K562 (cell line): ENCODE measurements around the gene ATRN. TPM values are rescaled to one million over a fixed set of nuclear protein-coding genes. Genes with fewer than 3 reads are reported as not detected.

Source experiments
- ATAC-seq: fragments of 200-7000 bp; cut with Tn5 transposase; 3 replicates; pipeline ENCODE4 v1.9.1; 2020; ENCODE audit warnings: moderate library complexity
- BruUV-seq: library from RNA; stranded (reverse); fragments of 400-500 nt; replicated peaks from 2 replicates; lab custom pipeline; 2021; lab: Mats Ljungman, UMichigan
- CTCF ChIA-PET: fragments of 300-600 bp; formaldehyde crosslinking; extraction: SDS; loops from one replicate; lab custom pipeline; 2021; ENCODE audit warnings: low intra/inter-chr PET ratio; lab: Yijun Ruan, JAX
- POLR2A ChIA-PET: fragments of 300-600, 350-650 bp; sonication (Branson Sonifier 250); formaldehyde crosslinking; extraction: SDS; loops from one replicate; lab custom pipeline; 2021; ENCODE audit warnings: antibody characterized with exemption, inconsistent platforms; lab: Yijun Ruan, JAX
- DNase-seq, 4 experiments: peaks; one replicate each; pipeline versions ENCODE4 v3.0.0 to v3.0.0-alpha.2; 2011 to 2018; ENCODE audit warnings: low spot score in 3 of 4, mixed read lengths in 3 of 4; ENCODE audit errors: extremely low read depth in 1 of 4
- FAIRE-seq: peaks from 2 replicates; lab custom pipeline; 2011; peaks lifted over from hg19 to GRCh38; lab: Jason Lieb, UNC
- H2AFZ ChIP-seq: 2 replicates; pipeline ENCODE4 v1.6.0; 2011; ENCODE audit warnings: low read depth, low read length, control low read depth, inconsistent platforms
- H3K27ac ChIP-seq: fragments of 200-600 bp; 3 replicates; pipeline ENCODE4 v1.8.0; 2011; ENCODE audit warnings: low read depth, mild to moderate bottlenecking, control low read depth, inconsistent platforms, low read length, moderate library complexity, mixed read lengths; ENCODE audit errors: extremely low read depth
- H3K27me3 ChIP-seq, 2 experiments: fragments of 300-600 bp in 1 of 2; 2 replicates in 1 of 2; 3 replicates in 1 of 2; pipeline versions ENCODE4 v1.6.0 to v1.8.0; 2011; ENCODE audit warnings: inconsistent platforms in 2 of 2, low read length in 2 of 2, mild to moderate bottlenecking in 1 of 2, mixed read lengths in 1 of 2, moderate library complexity in 1 of 2; ENCODE audit not compliant: control insufficient read depth in 2 of 2, insufficient read depth in 2 of 2
- H3K36me3 ChIP-seq: fragments of 300-600 bp; 3 replicates; pipeline ENCODE4 v1.8.0; 2011; ENCODE audit warnings: mild to moderate bottlenecking, low read length, inconsistent platforms; ENCODE audit not compliant: control insufficient read depth, insufficient read depth
- H3K4me1 ChIP-seq, 2 experiments: fragments of 200-600 bp in 1 of 2; replicated peaks in 1 of 2; 2 replicates in 1 of 2; 3 replicates in 1 of 2; pipeline versions ENCODE4 v1.5.1 to v1.8.0; 2011; ENCODE audit warnings: inconsistent platforms in 2 of 2, low read length in 2 of 2, mild to moderate bottlenecking in 1 of 2, mixed read lengths in 1 of 2, moderate library complexity in 1 of 2; ENCODE audit not compliant: control insufficient read depth in 2 of 2, insufficient read depth in 2 of 2
- H3K4me2 ChIP-seq: 2 replicates; pipeline ENCODE4 v1.6.1; 2011; ENCODE audit warnings: low read length, control low read depth, inconsistent platforms, mixed read lengths; ENCODE audit not compliant: insufficient read depth
- H3K4me3 ChIP-seq: fragments of 200-600 bp; sonication (generic), shearing (Covaris generic); 2 replicates; pipeline ENCODE4 v1.5.1; 2016; ENCODE audit warnings: control low read depth, inconsistent platforms
- H3K79me2 ChIP-seq: fragments of 200-600 bp; 3 replicates; pipeline ENCODE4 v1.8.0; 2011; ENCODE audit warnings: low read length, inconsistent platforms; ENCODE audit not compliant: control insufficient read depth, insufficient read depth
- H3K9ac ChIP-seq, 2 experiments: 2 replicates each; pipeline versions ENCODE4 v1.6.0 to v1.6.1; 2011; ENCODE audit warnings: low read depth in 2 of 2, low read length in 2 of 2, control low read depth in 1 of 2, inconsistent platforms in 1 of 2, mild to moderate bottlenecking in 1 of 2, mixed read lengths in 1 of 2; ENCODE audit not compliant: insufficient read depth in 1 of 2
- H3K9me1 ChIP-seq: one replicate; pipeline ENCODE4 v1.6.0; 2011; ENCODE audit warnings: inconsistent platforms, mild to moderate bottlenecking, low read length, moderate library complexity; ENCODE audit not compliant: control insufficient read depth, insufficient read depth
- H3K9me3 ChIP-seq: replicated peaks from 2 replicates; pipeline ENCODE4 v1.5.1; 2011; ENCODE audit warnings: low read depth, low read length, inconsistent platforms; ENCODE audit not compliant: control insufficient read depth, insufficient read depth
- H4K20me1 ChIP-seq: replicated peaks from 2 replicates; pipeline ENCODE4 v1.6.1; 2011; ENCODE audit warnings: low read length, inconsistent platforms, mixed read lengths; ENCODE audit not compliant: control insufficient read depth, insufficient read depth
- C11orf30 ChIP-seq: fragments of 450-650 bp; IDR thresholded peaks from 2 replicates; pipeline ENCODE4 v1.6.1; 2016; ENCODE audit warnings: low read depth, mild to moderate bottlenecking
- CTCF ChIP-seq, 3 experiments: IDR thresholded peaks in 2 of 3; conservative IDR thresholded peaks in 1 of 3; 2 replicates each; pipeline ENCODE4 v1.5.1; 2011 to 2012; ENCODE audit warnings: low read length in 3 of 3, mild to moderate bottlenecking in 3 of 3, control low read depth in 2 of 3, improper control_type of control experiment in 1 of 3, inconsistent platforms in 1 of 3, low read depth in 1 of 3, mixed read lengths in 1 of 3, moderate library complexity in 1 of 3; ENCODE audit not compliant: insufficient read depth in 2 of 3
- DPF2 ChIP-seq: fragments of 450-650 bp; IDR thresholded peaks from 2 replicates; pipeline ENCODE4 v1.6.1; 2016
- FOXJ2 ChIP-seq: fragments of 200-800 bp; sonication (Bioruptor generic); IDR thresholded peaks from 2 replicates; pipeline ENCODE4 v1.6.1; 2016; ENCODE audit warnings: missing genetic modification characterization, missing compliant biosample characterization
- FOXK2 ChIP-seq, 2 experiments: fragments of 450-650 bp; IDR thresholded peaks in 1 of 2; conservative IDR thresholded peaks in 1 of 2; 2 replicates each; pipeline ENCODE4 v1.6.1; 2016; ENCODE audit warnings: low read depth in 2 of 2, mild to moderate bottlenecking in 1 of 2
- FUS ChIP-seq: fragments of 200-400 bp; formaldehyde crosslinking; optimal IDR thresholded peaks from 2 replicates; pipeline ENCODE3; 2017; ENCODE audit warnings: low read depth, low read length
- NCOA1 ChIP-seq: fragments of 450-650 bp; IDR thresholded peaks from 2 replicates; pipeline ENCODE4 v1.6.1; 2016; ENCODE audit warnings: low read depth
- POLR2A ChIP-seq: fragments of 450-650 bp; conservative IDR thresholded peaks from 2 replicates; pipeline ENCODE4 v1.6.1; 2016
- SMARCA5 ChIP-seq: fragments of 450-650 bp; IDR thresholded peaks from 2 replicates; pipeline ENCODE4 v1.6.1; 2016
- TAL1 ChIP-seq: fragments of 450-650 bp; IDR thresholded peaks from 2 replicates; pipeline ENCODE4 v1.6.1; 2016; ENCODE audit warnings: mild to moderate bottlenecking
- TOE1 ChIP-seq, 2 experiments: fragments of 450-650 bp in 1 of 2; sonication (generic) in 1 of 2; formaldehyde crosslinking in 1 of 2; IDR thresholded peaks; 2 replicates each; pipeline versions ENCODE4 v1.7.1 to v1.8.0; 2016 to 2022; ENCODE audit warnings: borderline replicate concordance in 2 of 2, mild to moderate bottlenecking in 2 of 2, antibody characterized with exemption in 1 of 2, inconsistent platforms in 1 of 2, low read depth in 1 of 2, missing genetic modification reagents in 1 of 2, moderate library complexity in 1 of 2
- TRIM24 ChIP-seq, 2 experiments: fragments of 450-650 bp; IDR thresholded peaks; 2 replicates each; pipeline ENCODE4 v1.6.1; 2016
- ZMIZ1 ChIP-seq, 2 experiments: fragments of 150-350 bp in 1 of 2; IDR thresholded peaks; 2 replicates each; pipeline ENCODE4 v1.6.1; 2012 to 2016; ENCODE audit warnings: low read depth in 2 of 2, low read length in 2 of 2, mild to moderate bottlenecking in 1 of 2, moderate library complexity in 1 of 2
- WGBS: fragments of 100-300 bp; shearing (Covaris generic); methylation state at CpG from one replicate; pipeline ENCODE4 v1.1.6; 2016; ENCODE audit warnings: low coverage, mixed read lengths; ENCODE audit not compliant: insufficient coverage; ENCODE audit errors: missing lambda C conversion rate; 5-methylcytosine and 5-hydroxymethylcytosine counted together
- in situ Hi-C: fragments of 300-500 bp; cut with MboI; formaldehyde crosslinking; loops from 4 replicates; pipeline ENCODE4 v1.15.0; 2018; ENCODE audit warnings: inconsistent platforms, mixed read lengths
- intact Hi-C: fragments of 100-400 bp; cut with micrococcal nuclease; formaldehyde crosslinking; loops from 2 replicates; pipeline ENCODE4 v1.14.2; 2022
- polyA plus RNA-seq, 8 experiments: library from polyadenylated mRNA; depleted of rRNA in 4 of 8; stranded (reverse) in 5 of 8; unstranded in 3 of 8; fragments of >200 nt; fragmentation: Nextera tagmentation in 2 of 8; fragmentation: Illumina TruSeq in 1 of 8; extraction: Ambion mirVana in 2 of 8; extraction: Trizol in 1 of 8; gene quantifications; 2 replicates each; pipeline versions ENCODE4 v1.2.1 to v1.2.3, GENCODE V29; 2011 to 2014; ENCODE audit warnings: inconsistent platforms in 1 of 8, missing spikeins in 1 of 8
- total RNA-seq, 7 experiments: library from RNA; depleted of rRNA in 6 of 7; stranded (reverse); fragments of >200 nt in 6 of 7; fragmentation: Illumina TruSeq in 2 of 7; extraction: Trizol in 2 of 7; gene quantifications; 2 replicates each; pipeline versions ENCODE4 v1.2.1 to v1.2.3, GENCODE V29; 2011 to 2021; ENCODE audit warnings: low replicate concordance in 1 of 7
- TF ChIP-seq, protein P1 (sequence below): sonication (generic); formaldehyde crosslinking; IDR thresholded peaks from 2 replicates; pipeline ENCODE4 v1.8.0; 2022; ENCODE audit warnings: missing genetic modification reagents, mild to moderate bottlenecking, moderate library complexity, borderline replicate concordance
- TF ChIP-seq, protein P2 (sequence below), 2 experiments: fragments of 450-650 bp; IDR thresholded peaks; 2 replicates each; pipeline ENCODE4 v1.6.1; 2016

The ATRN gene
- total and polyA plus RNA-seq, 9 of the 15 experiments (the other 6 are each of a cell fraction or from before 2014, with no cell fraction given), result 0.69 to 16.5 (median 7.6) TPM

DNA sequence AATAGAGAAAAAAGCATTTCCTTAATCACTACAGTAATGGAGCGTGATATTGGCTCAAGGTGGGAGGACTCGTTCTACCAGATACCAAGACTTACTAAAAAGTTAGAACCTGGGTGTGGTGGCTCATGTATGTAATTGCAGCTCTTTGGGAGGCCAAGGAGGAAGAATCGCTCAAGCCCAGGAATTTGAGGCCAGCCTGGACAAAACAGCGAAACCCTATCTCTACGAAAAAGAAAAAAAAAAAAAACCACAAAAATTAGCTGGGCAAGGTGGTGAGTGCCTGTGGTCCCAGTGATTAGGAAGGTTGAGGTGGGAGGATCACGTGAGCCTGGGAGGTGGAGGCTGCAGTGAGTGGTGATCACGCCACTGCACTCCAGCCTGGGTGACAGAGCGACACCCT lies 24.0 kb upstream of the ATRN start:
- H4K20me1 ChIP-seq, result no peaks in the 10 kb centered on the region
- no peaks in the 10 kb centered on the region for H3K9me3 ChIP-seq
- in situ Hi-C loops (no loop called here), intact Hi-C loops (no loop called here)
- ChIA-PET POLR2A (interaction anchor here (1.0 to 1.2 kb wide), 4 partner anchors 8 to 23 kb away, joined by 3 to 4 read pairs (median 4); no protein-coding TSS in a partner anchor), CTCF (no interaction called here)
- H3K36me3 ChIP-seq, result no peaks in the 10 kb centered on the region
- peaks cover 3 to 15% of the 10 kb centered on the region in 2 experiments; a peak in 3 of 5 replicates for H3K4me1 ChIP-seq
- H3K9ac ChIP-seq, result no peak overlapping the region
- DNase-seq (peak; percentile 34 to 80 (median 43)), FAIRE-seq (peak; percentile 96), ATAC-seq (peak; percentile 91)
- H3K27ac ChIP-seq, result no peak overlapping the region; the same call in 1 of the 3 replicates
- H3K27me3 ChIP-seq, result no peaks in the 10 kb centered on the region
- H3K4me2 ChIP-seq, result peak overlapping the region; percentile 10; the same call in 1 of the 2 replicates
- no peak overlapping the region; the same call in 1 of the 2 replicates for H2AFZ ChIP-seq
- H3K79me2 ChIP-seq, result no peaks in the 10 kb centered on the region
- 4% methylated on average over 6 of the region's 8 CpGs for WGBS
- BruUV-seq, result no TSS peak
- H3K4me3 ChIP-seq, result no peak overlapping the region
- no peaks in the 10 kb centered on the region for H3K9me1 ChIP-seq
- TF ChIP-seq TAL1, result peak; percentile 85
- TF ChIP-seq SMARCA5, result 0 out of 2 replicates have a peak, but pooled peaks have one; percentile 36
- peak; percentile 80 to 82 for TF ChIP-seq TRIM24 (IDR thresholded peaks at IDR 0.05)
- TF ChIP-seq, protein P1, sequence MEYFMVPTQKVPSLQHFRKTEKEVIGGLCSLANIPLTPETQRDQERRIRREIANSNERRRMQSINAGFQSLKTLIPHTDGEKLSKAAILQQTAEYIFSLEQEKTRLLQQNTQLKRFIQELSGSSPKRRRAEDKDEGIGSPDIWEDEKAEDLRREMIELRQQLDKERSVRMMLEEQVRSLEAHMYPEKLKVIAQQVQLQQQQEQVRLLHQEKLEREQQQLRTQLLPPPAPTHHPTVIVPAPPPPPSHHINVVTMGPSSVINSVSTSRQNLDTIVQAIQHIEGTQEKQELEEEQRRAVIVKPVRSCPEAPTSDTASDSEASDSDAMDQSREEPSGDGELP (CRISPR knock-in tag), result no peak
- 0 out of 2 replicates have a peak, but pooled peaks have one; percentile 41 for TF ChIP-seq NCOA1
- TF ChIP-seq FOXJ2, result no peak
- TF ChIP-seq FOXK2 (conservative IDR thresholded peaks at IDR 0.05 in 1 of 2, IDR thresholded peaks at IDR 0.05 in 1 of 2; ENCODE audit: low read depth in 2 of 2), result peak in 1 of 2 experiments; percentile 31; a peak in 1 of 4 replicates
- TF ChIP-seq POLR2A, result no peak
- TF ChIP-seq ZMIZ1 (IDR thresholded peaks at IDR 0.05; ENCODE audit: low read depth in 2 of 2, low read length in 2 of 2), result peak in 1 of 2 experiments; percentile 45; a peak in 1 of 4 replicates
- TF ChIP-seq, protein P2, sequence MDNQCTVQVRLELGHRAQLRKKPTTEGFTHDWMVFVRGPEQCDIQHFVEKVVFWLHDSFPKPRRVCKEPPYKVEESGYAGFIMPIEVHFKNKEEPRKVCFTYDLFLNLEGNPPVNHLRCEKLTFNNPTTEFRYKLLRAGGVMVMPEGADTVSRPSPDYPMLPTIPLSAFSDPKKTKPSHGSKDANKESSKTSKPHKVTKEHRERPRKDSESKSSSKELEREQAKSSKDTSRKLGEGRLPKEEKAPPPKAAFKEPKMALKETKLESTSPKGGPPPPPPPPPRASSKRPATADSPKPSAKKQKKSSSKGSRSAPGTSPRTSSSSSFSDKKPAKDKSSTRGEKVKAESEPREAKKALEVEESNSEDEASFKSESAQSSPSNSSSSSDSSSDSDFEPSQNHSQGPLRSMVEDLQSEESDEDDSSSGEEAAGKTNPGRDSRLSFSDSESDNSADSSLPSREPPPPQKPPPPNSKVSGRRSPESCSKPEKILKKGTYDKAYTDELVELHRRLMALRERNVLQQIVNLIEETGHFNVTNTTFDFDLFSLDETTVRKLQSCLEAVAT (IDR thresholded peaks at IDR 0.05), result peak in 1 of 2 experiments; percentile 96; a peak in 2 of 4 replicates
- TF ChIP-seq C11orf30, result no peak
- TF ChIP-seq TOE1 (IDR thresholded peaks at IDR 0.05; ENCODE audit: borderline replicate concordance), result peak; percentile 75; the same call in 1 of the 2 replicates
- TF ChIP-seq TOE1 (CRISPR knock-in tag; IDR thresholded peaks at IDR 0.05; ENCODE audit: borderline replicate concordance, low read depth), result no peak
- TF ChIP-seq FUS, result no peak
- TF ChIP-seq CTCF (IDR thresholded peaks at IDR 0.05 in 2 of 3, conservative IDR thresholded peaks at IDR 0.05 in 1 of 3; ENCODE audit: insufficient read depth in 2 of 3, low read depth in 1 of 3, low read length in 3 of 3), result peak in 2 of 3 experiments; percentile 4 to 18; a peak in 1 of 6 replicates
- peak; percentile 86 for TF ChIP-seq DPF2
